GM12875 (cell line): ENCODE results near the gene GPR158.

ENCODE experiments used
- H3K4me3 ChIP-seq: one replicate; pipeline ENCODE4 v1.5.1; 2011; ENCODE audit warnings: low read depth, low read length, control low read depth
- TF ChIP-seq, protein P1 (sequence below): IDR thresholded peaks from 2 replicates; pipeline ENCODE4 v1.5.1; 2011; ENCODE audit warnings: low read depth, mild to moderate bottlenecking, control low read depth, inconsistent platforms, low read length, moderate library complexity, borderline replicate concordance; ENCODE audit not compliant: insufficient read depth

The GPR158 gene

DNA sequence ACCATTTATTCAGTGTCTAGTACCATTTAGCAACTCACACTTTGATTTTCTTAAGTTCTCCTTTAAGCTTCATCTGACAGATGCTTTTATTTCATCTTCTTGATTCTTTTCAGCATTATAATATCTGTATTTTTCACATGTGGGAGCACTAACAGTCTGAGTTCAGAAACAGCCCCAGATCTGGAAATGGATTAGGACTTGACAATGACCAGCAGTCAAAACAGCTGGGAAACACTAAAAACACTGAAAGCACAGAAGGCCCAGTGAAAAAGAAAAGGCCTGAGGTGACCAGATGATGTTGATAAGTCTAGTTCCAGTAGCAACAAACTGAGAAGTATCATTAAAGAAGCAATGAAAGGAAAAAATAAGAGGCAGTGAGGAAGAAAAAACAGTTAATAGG lies 454.5 kb downstream of the GPR158 start:
- no peak overlapping the region for H3K4me3 ChIP-seq

DNA sequence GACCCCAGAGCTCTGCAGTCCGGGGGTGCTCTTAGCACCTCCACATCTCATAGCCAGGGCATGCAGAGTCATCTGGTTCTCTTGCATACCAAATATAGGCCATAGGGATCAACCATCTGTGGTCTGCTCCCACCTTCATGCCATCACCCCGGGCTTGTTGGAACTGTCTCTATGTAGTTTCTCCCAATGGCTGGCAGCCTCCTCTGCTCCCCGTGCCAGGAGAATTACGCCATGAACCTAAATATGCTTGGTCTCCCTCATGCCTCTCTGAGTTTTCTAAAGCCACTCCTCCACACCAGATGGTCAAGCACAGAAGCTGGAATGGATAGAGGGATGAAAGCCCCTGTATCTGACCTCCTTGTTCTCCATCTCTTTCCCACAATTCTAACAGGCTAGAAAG lies 456.7 kb downstream of the GPR158 start:
- TF ChIP-seq, protein P1, sequence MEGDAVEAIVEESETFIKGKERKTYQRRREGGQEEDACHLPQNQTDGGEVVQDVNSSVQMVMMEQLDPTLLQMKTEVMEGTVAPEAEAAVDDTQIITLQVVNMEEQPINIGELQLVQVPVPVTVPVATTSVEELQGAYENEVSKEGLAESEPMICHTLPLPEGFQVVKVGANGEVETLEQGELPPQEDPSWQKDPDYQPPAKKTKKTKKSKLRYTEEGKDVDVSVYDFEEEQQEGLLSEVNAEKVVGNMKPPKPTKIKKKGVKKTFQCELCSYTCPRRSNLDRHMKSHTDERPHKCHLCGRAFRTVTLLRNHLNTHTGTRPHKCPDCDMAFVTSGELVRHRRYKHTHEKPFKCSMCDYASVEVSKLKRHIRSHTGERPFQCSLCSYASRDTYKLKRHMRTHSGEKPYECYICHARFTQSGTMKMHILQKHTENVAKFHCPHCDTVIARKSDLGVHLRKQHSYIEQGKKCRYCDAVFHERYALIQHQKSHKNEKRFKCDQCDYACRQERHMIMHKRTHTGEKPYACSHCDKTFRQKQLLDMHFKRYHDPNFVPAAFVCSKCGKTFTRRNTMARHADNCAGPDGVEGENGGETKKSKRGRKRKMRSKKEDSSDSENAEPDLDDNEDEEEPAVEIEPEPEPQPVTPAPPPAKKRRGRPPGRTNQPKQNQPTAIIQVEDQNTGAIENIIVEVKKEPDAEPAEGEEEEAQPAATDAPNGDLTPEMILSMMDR, result no peak
- H3K4me3 ChIP-seq, result no peak overlapping the region

More for the DNA sequence above, 454.5 kb downstream of the GPR158 start:
- TF ChIP-seq, protein P1, result no peak

DNA sequence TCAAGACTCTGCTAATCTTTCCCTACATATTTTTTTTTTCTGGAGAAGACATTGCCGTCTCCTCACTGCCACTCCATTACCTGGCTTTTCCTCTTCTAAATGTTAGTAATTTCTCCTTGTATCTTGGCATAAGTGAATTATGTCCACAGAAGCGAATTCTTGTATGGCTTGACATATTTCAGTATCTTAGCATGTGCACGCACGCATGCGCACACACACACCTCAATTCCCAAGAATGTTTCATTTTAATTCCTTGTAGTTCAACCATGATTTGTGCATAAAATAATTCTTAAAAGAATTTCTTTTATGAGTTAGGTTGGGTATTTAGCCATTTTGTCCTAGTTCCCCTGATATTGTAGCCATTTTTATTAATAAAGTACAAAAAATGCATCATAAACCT lies 458.0 kb downstream of the GPR158 start:
- TF ChIP-seq, protein P1, result no peak
- H3K4me3 ChIP-seq, result no peak overlapping the region

DNA sequence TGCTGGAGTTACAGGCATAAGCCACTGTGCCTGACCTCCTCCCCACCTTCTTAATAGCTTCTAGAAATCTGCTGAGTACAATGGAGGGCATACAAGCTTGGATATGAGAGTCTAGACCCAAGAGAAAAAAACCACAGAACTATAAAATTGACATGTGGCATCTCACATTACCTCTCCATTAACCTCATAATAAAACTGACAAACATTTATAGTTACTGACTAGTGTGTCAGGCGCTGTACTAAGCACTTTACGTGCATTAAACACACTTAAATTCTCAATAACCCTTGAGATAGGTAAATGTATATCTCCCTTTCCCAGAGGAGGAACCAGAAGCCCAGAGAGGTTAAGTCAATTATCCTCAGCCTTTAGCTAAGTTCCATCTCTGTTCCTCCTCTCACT lies 458.7 kb downstream of the GPR158 start:
- TF ChIP-seq, protein P1, result no peak
- H3K4me3 ChIP-seq, result no peak overlapping the region

DNA sequence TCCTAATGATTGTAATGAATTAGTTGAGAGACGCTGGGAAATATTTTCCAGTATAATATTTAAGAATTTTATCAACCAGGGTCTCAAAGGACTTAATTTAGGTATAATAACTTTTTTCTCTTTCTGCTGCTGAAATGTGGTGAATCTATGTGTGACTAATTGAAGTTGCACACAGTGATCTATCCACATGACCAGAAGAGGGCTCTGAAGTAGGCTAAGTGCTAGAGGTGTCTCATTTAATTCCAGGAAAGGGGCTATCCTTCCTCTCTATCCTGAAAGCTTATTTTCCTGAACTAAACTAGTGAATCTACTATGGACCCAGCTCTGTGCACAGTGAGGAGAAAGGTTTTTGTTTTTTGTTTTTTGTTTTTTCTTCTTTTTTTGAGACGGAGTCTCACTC lies 464.8 kb downstream of the GPR158 start:
- TF ChIP-seq, protein P1, result no peak

DNA sequence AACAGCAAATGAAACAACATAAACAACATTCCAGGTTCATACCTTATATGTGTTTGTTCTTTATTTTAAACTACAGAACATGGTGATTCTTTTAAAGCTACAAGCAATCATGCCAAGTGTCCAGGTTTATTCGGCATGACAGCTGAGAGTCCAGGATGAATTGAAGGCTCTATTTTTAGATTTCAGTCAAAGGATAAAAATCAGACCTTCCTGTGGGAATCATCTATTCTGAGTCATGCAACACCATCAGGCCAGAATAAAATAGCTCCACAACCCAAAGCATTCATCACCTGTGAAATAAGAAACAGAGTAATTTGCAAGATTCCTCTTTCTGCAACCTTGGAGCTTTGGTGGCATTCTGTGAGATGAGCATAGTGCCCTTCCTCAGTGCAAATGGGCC lies 466.8 kb downstream of the GPR158 start:
- TF ChIP-seq, protein P1, result no peak
- H3K4me3 ChIP-seq, result no peak overlapping the region

More for the DNA sequence above, 464.8 kb downstream of the GPR158 start:
- no peak overlapping the region for H3K4me3 ChIP-seq

DNA sequence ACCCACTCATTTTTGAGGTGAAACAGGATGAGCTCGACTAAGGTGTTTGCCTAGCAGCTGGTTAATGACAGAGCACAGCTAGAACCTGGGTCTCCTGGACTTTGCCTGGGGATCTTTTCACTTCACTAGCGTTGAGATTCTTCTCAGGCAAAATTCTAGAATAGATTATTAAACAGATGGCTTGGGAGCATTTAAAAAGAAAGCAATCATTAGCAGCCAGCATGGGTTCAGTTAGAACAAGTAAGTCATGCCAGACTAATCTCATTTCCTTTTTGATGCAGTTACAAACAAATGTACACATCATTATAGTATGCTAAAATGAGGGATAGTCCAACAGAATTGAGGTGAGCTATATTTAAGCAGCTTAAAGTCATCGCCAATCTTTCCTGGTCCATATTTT lies 467.9 kb downstream of the GPR158 start:
- H3K4me3 ChIP-seq, result no peak overlapping the region
- TF ChIP-seq, protein P1, result no peak
